RPMI7951 (cell line): ENCODE measurements around the gene HOXA6. TPM values are rescaled to one million over a fixed set of nuclear protein-coding genes. Genes with fewer than 3 reads are reported as not detected.

ENCODE experiments used
- DNase-seq: peaks from one replicate; pipeline ENCODE4 v3.0.0-alpha.2; 2012; ENCODE audit warnings: low read depth
- total RNA-seq: library from RNA; depleted of rRNA; stranded (reverse); fragments of >200 nt; shearing (Covaris generic); gene quantifications from 2 replicates; pipeline ENCODE4 v1.2.3, GENCODE V29; 2014

HOXA6 gene
- total RNA-seq, 1 experiment from 2014 or later, result 1.8 TPM

- DNase-seq, result peak; percentile 96
Measured at GRCh38 chr7:27110186-27111031, 37.2 kb downstream of the HOXA6 start.

DNA sequence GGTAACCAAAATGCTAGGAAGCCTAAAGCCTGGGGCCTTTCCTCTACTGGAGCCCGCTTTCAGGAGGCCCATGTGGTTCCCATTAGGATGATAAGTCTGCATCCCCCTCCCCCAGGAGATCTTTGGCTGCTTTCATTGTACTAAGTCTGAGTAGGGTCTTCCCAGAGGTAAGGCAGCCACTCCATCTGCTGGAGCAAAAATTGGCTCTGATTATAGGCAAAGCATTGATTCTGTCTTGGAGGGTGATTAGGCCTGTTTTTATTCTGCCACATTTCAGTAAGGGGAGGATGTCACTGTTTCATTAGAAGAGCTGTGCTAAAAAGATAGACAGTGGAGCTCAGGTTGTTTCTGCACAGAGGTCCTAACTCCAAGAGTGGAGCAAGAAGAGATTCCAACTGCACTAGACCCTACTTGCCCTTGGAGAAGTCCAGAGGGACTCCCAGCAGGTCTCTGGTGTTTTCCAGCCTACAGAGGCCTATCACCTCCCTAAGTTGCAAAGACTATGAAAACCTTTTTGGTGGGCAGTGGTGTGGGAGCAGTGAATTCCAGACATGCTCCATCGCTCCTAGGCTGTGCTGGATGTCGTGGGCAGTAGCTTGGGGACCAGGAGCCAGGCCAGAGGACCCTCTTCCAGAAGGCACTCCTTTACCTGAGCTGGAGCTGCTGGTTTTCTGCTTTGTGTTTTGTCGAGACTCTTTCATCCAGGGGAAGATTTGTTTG lies 37.9 kb downstream of the HOXA6 start:
- no peak for DNase-seq

- no peak for DNase-seq
Measured at GRCh38 chr7:27108390-27109127, 39.0 kb downstream of the HOXA6 start.

DNA sequence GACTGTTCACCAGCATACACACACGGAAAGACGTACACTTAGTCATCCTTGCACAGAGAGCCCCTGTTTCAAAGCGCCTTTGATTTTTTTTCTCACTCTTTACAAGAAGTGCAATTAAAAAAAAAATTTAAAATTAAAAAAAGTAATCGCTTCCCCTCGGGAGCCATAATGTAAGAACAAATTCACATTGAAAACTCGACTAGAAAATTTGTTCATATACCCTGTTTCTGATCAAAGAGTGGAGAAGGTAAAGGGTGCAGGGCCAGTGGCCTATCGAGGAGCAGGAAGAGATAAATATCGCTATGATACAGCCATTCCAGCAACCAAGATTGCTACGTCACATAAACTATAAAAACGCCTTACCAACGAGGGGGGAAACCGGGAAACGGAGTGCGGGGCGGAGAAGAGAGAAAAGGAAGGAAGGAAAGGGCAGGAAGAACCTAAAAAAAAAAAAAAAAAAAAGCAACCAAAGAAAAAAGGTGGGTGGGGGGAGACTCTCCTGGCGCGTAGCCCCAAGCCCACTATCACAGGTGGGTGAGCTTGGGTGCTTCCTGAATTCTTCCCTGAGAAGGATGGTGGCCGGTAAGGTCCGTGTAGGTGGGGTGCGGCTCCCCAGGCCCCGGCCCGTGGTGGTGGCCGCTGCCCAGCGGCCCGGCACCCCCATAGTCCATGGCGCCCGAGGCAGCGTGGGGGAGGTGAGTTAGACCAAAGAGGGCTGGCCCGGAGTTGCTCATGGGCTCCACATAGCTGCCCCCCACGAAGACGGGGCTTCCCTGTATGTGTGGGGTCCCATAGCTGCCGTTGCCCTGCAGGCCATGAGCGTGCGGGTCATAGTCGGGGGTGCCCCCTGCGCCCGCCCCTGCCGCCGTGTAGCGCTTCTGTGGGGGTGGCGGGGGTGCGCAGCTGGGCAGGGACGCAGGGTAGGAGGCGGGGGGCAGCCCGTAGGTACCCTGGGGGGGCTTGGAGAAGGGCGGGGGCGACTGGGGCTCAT lies 39.9 kb downstream of the HOXA6 start:
- DNase-seq, result no peak

DNA sequence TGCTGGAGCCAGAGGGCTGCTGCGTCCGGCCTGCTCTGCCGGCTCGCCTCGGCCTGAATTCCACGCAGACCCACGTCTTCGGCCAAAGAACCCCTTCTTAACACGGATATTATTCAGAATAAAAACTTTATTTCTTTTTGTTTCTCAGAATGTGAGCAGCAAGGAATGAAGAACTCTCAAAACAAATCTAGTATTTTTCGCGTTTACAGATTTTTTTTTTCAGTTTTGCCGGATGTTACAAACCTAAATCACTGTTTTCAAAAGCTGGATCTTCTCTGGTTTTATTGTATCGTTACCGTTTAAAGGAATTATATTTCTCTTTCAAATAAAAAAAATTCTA lies 40.7 kb downstream of the HOXA6 start:
- no peak for DNase-seq

- DNase-seq, result no peak
Measured at GRCh38 chr7:27106181-27106900, 41.2 kb downstream of the HOXA6 start.

DNA sequence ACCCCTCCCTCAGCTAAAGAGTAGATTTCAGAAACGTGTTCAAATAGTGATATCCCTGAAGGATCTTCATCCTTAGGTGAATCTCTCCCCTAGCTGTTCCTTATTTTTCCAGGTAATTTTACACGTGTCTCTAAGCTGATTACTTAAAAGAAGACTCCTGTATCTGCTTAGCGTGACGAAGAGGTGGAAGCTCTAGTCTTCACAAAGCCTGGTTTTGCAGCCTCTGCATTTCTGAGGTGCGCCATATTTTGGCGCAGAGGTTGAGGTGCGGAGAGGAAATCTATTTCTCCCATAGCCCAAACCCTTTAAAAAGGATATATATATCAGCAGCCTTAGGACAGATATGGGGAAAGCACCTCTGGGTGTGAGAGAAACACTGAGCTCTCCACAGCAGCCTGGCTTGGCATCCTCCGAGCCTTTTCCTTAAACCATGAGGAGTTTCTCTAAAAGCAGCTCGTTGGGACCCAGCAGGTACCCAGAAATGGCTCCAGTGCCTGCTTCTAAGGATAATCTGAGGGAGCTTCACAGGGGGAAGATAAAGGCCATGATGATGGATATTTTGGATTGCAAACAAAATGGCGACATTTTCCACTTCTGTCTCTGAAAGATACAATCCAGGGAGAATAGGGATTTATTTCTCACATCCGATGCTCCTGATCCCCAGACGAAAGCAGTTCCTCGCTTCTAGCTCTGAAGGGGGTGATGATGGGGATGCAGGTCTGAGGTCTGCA lies 42.1 kb downstream of the HOXA6 start:
- DNase-seq, result no peak

- DNase-seq, result no peak
Measured at GRCh38 chr7:27104341-27105058, 43.1 kb downstream of the HOXA6 start.

DNA sequence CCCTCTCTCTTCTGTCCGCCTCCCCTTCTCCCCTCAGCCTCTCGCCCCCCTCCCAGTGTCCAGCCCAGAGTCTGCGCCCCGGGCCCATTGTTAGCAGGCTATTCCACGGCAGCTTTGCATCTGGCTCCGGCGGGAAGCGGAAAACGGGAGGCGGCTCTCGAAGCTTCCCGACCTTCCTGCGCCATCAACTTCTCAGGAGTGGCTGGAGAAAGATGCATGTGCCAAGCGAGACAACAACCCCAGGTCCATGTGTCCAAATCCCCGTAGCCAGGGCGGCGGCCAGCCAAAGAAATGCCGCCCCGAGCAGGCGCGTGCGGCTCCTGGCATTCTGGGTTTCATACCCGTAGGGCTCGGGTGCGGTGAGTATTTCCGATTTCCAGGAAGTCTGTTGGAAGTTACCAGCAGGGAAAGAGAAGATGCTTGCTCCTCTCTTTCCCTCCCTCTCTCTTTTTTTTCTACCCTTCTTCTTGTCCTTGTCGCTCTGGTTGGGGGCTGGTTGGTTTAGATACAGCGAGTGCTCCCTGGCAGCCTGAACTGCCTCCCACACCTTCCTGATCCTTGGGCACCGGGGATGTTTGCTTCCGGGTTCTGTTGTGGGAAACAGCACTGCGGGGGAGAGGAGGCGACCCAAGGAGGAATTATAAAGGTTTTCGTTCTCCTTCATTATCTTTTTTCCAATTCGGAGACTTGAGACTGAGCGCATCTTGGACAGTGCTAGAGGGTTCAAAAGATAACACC lies 43.9 kb downstream of the HOXA6 start:
- DNase-seq, result no peak

GRCh38 chr7:27102581-27103442 lies 44.8 kb downstream of the HOXA6 start, which contains the start of gene HOXA2:
HOXA2 (minus strand) TSS chr7:27102683; CDS start chr7:27102500, 183 bp downstream.
- peak; percentile 18 for DNase-seq

GRCh38 chr7:27101957-27102580 lies 45.5 kb downstream of the HOXA6 start:
- DNase-seq, result no peak

- DNase-seq, result no peak
Measured at GRCh38 chr7:27101171-27101956, 46.2 kb downstream of the HOXA6 start.

GRCh38 chr7:27100694-27101170 lies 46.8 kb downstream of the HOXA6 start:
- no peak for DNase-seq

GRCh38 chr7:27099453-27100370 lies 47.9 kb downstream of the HOXA6 start:
- no peak for DNase-seq
